Chondrocyte (in vitro differentiated cells): ENCODE data around the gene MFSD12. TPM values are rescaled to one million over a fixed set of nuclear protein-coding genes. Genes with fewer than 3 reads are reported as not detected.
A peak's percentile ranks its signal among the peaks of the same experiment; 100 is the strongest.

Experiments
- DNase-seq: peaks from one replicate; pipeline ENCODE4 v3.0.0; 2021; ENCODE audit warnings: mixed read lengths, low spot score
- H3K27ac Mint-ChIP-seq: one replicate; pipeline ENCODE4 v1.8.0; 2021; ENCODE audit warnings: mild to moderate bottlenecking, moderate library complexity, mixed read lengths; ENCODE audit not compliant: unreplicated experiment
- H3K27me3 Mint-ChIP-seq: 2 replicates; pipeline ENCODE4 v1.8.0; 2021; ENCODE audit warnings: low read depth, mixed read lengths
- H3K36me3 Mint-ChIP-seq: 2 replicates; pipeline ENCODE4 v1.8.0; 2021; ENCODE audit warnings: low read depth, mixed read lengths
- H3K4me1 Mint-ChIP-seq: 2 replicates; pipeline ENCODE4 v1.8.0; 2021; ENCODE audit warnings: low read depth, mild to moderate bottlenecking, mixed read lengths
- H3K4me3 Mint-ChIP-seq: one replicate; pipeline ENCODE4 v1.8.0; 2021; ENCODE audit warnings: mild to moderate bottlenecking, moderate library complexity, mixed read lengths; ENCODE audit not compliant: unreplicated experiment
- H3K9me3 Mint-ChIP-seq: 2 replicates; pipeline ENCODE4 v1.8.0; 2021; ENCODE audit warnings: low read depth, mixed read lengths
- long read RNA-seq: library from polyadenylated mRNA; stranded (forward); transcript quantifications from one replicate; pipeline ENCODE4 v2.0.0, GENCODE V29; 2021
- total RNA-seq: library from RNA; stranded (reverse); gene quantifications from 3 replicates; pipeline ENCODE4 v1.2.1, GENCODE V29; 2021
- TF ChIP-seq, protein P1 (sequence below): fragments of 200-600 bp; sonication (generic); IDR thresholded peaks from 2 replicates; pipeline ENCODE4 v1.5.0; 2021; ENCODE audit warnings: antibody characterized with exemption, mild to moderate bottlenecking, moderate library complexity

The MFSD12 gene
- total RNA-seq, result 65.8 to 101 TPM (median 98.4 TPM) in 3 replicates
- long read RNA-seq, transcript MFSD12-201 (10 exons, 2,124 nt), result major isoform, 54 of 85 reads
- long read RNA-seq, partial matches to known transcripts, result 1 of 85 reads
- long read RNA-seq, other reads (novel, unspliced or antisense), result 26 of 85 reads

DNA sequence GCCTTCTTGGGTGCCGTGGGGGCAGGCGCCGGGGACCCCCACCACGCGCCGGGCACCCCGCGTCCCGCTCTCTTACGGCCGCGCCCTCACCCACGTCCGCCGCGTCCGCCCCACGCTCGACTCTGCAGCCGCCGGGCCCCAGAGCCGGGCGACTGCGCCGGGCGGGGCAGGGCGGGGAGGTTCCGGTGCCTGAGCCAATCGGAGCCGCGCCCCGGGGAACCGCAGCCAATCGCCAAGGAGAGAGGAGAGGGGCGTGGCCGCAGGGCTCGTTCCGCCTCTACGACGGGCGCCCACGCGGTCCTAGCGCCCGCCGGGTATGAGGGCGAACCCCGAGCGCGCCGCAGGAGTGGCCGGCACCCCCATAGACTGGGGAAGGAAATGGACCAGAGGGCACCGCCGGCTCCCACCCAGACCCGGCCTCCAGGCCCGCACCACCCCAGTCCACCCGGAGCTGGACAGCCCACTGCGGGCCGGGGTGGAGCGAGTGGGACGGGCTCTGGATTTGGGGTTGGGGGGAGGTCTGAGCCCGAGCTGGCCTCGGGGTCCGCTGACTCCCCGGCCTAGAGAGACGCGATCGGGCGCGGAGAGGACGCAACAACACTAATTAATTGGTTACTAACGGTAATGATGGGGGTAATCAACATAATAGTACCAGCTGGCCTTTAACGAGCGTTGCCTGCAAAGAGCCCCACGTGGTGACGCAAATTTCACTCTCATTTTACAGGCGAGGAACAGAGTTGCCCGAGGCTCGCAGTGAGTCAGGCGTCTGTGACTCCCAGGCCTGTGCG lies at the start of gene MFSD12:
Gene MFSD12 (minus strand): TSS at position 126 of the 788 bp plus-strand sequence. CDS start 183 bp downstream, outside the sequence.
- no peaks in the 10 kb centered on the region for H3K36me3 Mint-ChIP-seq
- no peaks in the 10 kb centered on the region for H3K9me3 Mint-ChIP-seq
- H3K27me3 Mint-ChIP-seq, result no peaks in the 10 kb centered on the region
- DNase-seq, result peak; percentile 98
- H3K4me3 Mint-ChIP-seq, result peak within 1 kb of the TSS; percentile 88
- H3K27ac Mint-ChIP-seq, result peak within 1 kb of the TSS; percentile 97
- H3K4me1 Mint-ChIP-seq, result peaks cover 34% of the 10 kb centered on the region
- TF ChIP-seq, protein P1, sequence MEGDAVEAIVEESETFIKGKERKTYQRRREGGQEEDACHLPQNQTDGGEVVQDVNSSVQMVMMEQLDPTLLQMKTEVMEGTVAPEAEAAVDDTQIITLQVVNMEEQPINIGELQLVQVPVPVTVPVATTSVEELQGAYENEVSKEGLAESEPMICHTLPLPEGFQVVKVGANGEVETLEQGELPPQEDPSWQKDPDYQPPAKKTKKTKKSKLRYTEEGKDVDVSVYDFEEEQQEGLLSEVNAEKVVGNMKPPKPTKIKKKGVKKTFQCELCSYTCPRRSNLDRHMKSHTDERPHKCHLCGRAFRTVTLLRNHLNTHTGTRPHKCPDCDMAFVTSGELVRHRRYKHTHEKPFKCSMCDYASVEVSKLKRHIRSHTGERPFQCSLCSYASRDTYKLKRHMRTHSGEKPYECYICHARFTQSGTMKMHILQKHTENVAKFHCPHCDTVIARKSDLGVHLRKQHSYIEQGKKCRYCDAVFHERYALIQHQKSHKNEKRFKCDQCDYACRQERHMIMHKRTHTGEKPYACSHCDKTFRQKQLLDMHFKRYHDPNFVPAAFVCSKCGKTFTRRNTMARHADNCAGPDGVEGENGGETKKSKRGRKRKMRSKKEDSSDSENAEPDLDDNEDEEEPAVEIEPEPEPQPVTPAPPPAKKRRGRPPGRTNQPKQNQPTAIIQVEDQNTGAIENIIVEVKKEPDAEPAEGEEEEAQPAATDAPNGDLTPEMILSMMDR, result no peak

DNA sequence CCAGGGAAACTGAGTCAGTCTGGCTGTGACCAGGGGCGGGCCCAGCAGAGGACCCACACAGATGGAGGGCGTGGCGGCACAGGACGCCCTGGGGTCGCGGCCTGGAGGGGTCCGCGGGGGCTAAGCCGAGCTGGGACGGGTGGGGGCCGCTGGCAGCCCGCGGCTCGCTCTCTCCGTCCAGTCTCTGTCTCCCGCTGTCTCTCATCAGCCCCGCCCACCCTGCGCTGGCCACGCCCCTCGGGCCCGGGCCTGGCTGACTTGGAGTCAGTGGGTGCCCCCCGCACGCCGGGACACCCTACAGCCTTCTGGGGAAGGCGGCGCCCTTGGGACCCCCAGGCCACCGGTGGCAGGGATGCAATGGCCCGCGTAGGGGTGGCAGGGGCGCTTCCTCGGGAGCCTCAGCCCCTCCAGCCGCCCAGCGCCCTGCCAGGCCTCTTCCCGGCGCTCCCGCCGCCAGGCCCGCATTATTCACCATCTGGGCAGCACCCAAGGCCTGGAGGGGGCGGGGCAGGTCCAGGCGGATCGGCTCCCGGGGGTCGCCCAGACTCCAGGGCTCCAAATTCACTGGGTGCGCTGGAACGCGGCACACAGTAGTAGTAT lies 49.4 kb upstream of the MFSD12 start, which contains the start of gene TBXA2R:
Gene TBXA2R (minus strand): TSS at position 186 of the 600 bp plus-strand sequence. CDS start 6,241 bp downstream, outside the sequence.
- Mint-ChIP-seq H3K27ac (peak within 1 kb of the TSS; percentile 87), H3K36me3 (no peaks in the 10 kb centered on the region), H3K27me3 (no peaks in the 10 kb centered on the region), H3K4me1 (peaks cover 35% of the 10 kb centered on the region), H3K9me3 (no peaks in the 10 kb centered on the region), H3K4me3 (peak within 1 kb of the TSS; percentile 67)
- TF ChIP-seq, protein P1, result no peak
- no peak for DNase-seq

DNA sequence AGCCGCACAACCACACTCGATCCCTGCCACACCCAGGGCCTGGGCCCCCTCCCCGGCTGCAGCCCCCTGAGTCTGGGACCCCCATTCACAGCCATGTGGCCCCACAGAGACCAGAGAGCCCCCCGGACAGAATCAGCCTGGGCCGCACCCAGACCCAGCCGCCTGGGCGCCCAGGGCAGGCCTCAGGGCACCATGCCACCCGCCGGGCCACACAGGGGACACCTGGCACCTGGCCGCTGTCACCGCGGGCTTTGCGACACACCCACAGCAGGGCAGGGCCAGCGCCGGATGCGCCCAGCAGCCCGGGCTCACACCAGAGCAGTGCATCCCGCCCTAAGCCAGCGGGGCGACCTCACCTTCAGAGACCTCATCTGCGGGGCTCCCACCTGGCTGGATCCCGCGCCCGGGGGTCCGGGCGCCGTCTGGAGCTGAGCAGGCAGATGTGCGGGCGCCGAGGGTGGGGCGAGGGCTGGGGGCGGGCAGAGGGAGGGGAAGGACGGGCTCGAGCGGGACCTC lies 48.8 kb upstream of the MFSD12 start:
- H3K4me1 Mint-ChIP-seq, result peaks cover 35% of the 10 kb centered on the region
- no peaks in the 10 kb centered on the region for H3K9me3 Mint-ChIP-seq
- no peak for DNase-seq
- TF ChIP-seq, protein P1, result no peak
- H3K4me3 Mint-ChIP-seq, result no peak overlapping the region
- H3K27me3 Mint-ChIP-seq, result no peaks in the 10 kb centered on the region
- H3K36me3 Mint-ChIP-seq, result no peaks in the 10 kb centered on the region
- no peak overlapping the region for H3K27ac Mint-ChIP-seq

- DNase-seq, result no peak
- Mint-ChIP-seq H3K36me3 (no peaks in the 10 kb centered on the region), H3K27ac (no peak overlapping the region), H3K4me1 (peaks cover 35% of the 10 kb centered on the region), H3K4me3 (no peak overlapping the region), H3K9me3 (no peaks in the 10 kb centered on the region), H3K27me3 (no peaks in the 10 kb centered on the region)
- TF ChIP-seq, protein P1, result no peak
Measured at GRCh38 chr19:3605770-3606169, 48.4 kb upstream of the MFSD12 start.

- no peak for DNase-seq
- Mint-ChIP-seq H3K27ac (no peak overlapping the region), H3K4me3 (no peak overlapping the region), H3K9me3 (no peaks in the 10 kb centered on the region), H3K36me3 (no peaks in the 10 kb centered on the region), H3K27me3 (no peaks in the 10 kb centered on the region), H3K4me1 (peaks cover 31% of the 10 kb centered on the region)
- TF ChIP-seq, protein P1, result no peak
Measured at GRCh38 chr19:3605361-3605760, 48.0 kb upstream of the MFSD12 start.
